Ovary (tissue), 9 donors: ENCODE measurements around the gene FLOT2. TPM values are rescaled to one million over a fixed set of nuclear protein-coding genes. Genes with fewer than 3 reads are reported as not detected.
A peak's percentile ranks its signal among the peaks of the same experiment; 100 is the strongest.
"Not testable (repeated sequence)": the region's sequence is repeated elsewhere in the genome, so short reads cannot be mapped to it uniquely, and the experiment has no call there.

Experiments
- DNase-seq, 5 donors: peaks; one replicate each; pipeline ENCODE4 v3.0.0-alpha.2; 2019 to 2020
- H3K27ac ChIP-seq, 2 donors: fragments of 200-600 bp; one replicate each; pipeline versions ENCODE4 v1.5.1 to v1.8.0; 2019 to 2022
- H3K27me3 ChIP-seq: fragments of 200-600 bp; one replicate; pipeline ENCODE4 v1.8.0; 2022
- H3K36me3 ChIP-seq: fragments of 200-600 bp; sonication (generic); one replicate; pipeline ENCODE4 v1.5.1; 2019
- H3K4me1 ChIP-seq: one replicate; pipeline ENCODE4 v1.8.1; 2013; ENCODE audit warnings: mild to moderate bottlenecking, moderate library complexity; ENCODE audit not compliant: insufficient read depth
- H3K4me3 ChIP-seq: fragments of 200-600 bp; sonication (generic); one replicate; pipeline ENCODE4 v1.5.1; 2017
- H3K9me3 ChIP-seq, 2 donors: fragments of 200-600 bp in 1 of 2; sonication (generic) in 1 of 2; one replicate each; pipeline versions ENCODE4 v1.5.1 to v1.8.1; 2013 to 2019; ENCODE audit warnings: mild to moderate bottlenecking in 1 of 2, moderate library complexity in 1 of 2
- EP300 ChIP-seq: sonication (generic); formaldehyde crosslinking; IDR thresholded peaks from one replicate; pipeline ENCODE4 v1.6.1; 2017; ENCODE audit warnings: antibody characterized with exemption
- POLR2A ChIP-seq: fragments of 450-650 bp; IDR thresholded peaks from one replicate; pipeline ENCODE4 v1.6.1; 2017; ENCODE audit warnings: antibody characterized with exemption, mild to moderate bottlenecking, moderate library complexity
- WGBS, 3 donors: extraction: QIAGEN DNeasy Blood & Tissue Kit in 1 of 3; methylation state at CpG; one replicate each; pipeline versions ENCODE4 v1.1.5 to v1.1.7; 2013 to 2017; 5-methylcytosine and 5-hydroxymethylcytosine counted together
- intact Hi-C, 4 donors: fragments of 100-400 bp; cut with DNase I; formaldehyde crosslinking; loops; one replicate each; pipeline versions ENCODE4 v1.11.0 to v1.15.1; 2022 to 2023
- polyA plus RNA-seq, 2 donors: library from polyadenylated mRNA; stranded (reverse); fragments of 200-250 nt in 1 of 2; fragments of 350-450 nt in 1 of 2; fragmentation: Illumina TruSeq in 1 of 2; extraction: RNeasy Lipid Tissue Mini Kit (QIAGEN cat#74804) in 1 of 2; gene quantifications; one replicate each; pipeline ENCODE4 v1.2.3, GENCODE V29; 2013 to 2014
- total RNA-seq, 7 donors: library from RNA; depleted of rRNA in 2 of 7; stranded (reverse); fragments of >200 nt in 2 of 7; fragmentation: NEBNext Ultra II Directional in 3 of 7; extraction: Animal tissue kit (Norgen Biotek cat#: 25700) in 3 of 7; gene quantifications; one replicate each; pipeline versions ENCODE4 v1.1.0 to v1.2.4, GENCODE V29; 2016 to 2023
- TF ChIP-seq, protein P1 (sequence below), 3 donors: fragments of 450-650 bp in 2 of 3; fragments of 200-600 bp in 1 of 3; IDR thresholded peaks; one replicate each; pipeline versions ENCODE4 v1.5.1 to v1.8.0; 2016 to 2022; ENCODE audit warnings: antibody characterized with exemption in 3 of 3, mild to moderate bottlenecking in 1 of 3
- donor health status: DM: no; HTN: no; CAD: no; lungs with moderate emphysema.
- donor health status: DM: no; HTN: no; CAD: no.
- donor health status: Bipolar disorder and iron deficiency.
- donor health status: DM: yes; HTN: yes; CAD: no.
- donor health status: DM: no; HTN: no; CAD: no.
- donor health status: DM: yes; HTN: yes; CAD: no.

Gene FLOT2
- total and polyA plus RNA-seq, 9 donors: 29.3 to 82.3 (median 72.6) TPM

GRCh38 chr17:28897769-28898526, 415 bp upstream of the FLOT2 start:
- Histone ChIP-seq H3K9me3 (no peaks in the 10 kb centered on the region), H3K4me3 (peak overlapping the region; percentile 79), H3K27ac (peak overlapping the region; percentile 76 to 88), H3K4me1 (peaks cover 7% of the 10 kb centered on the region), H3K27me3 (no peaks in the 10 kb centered on the region), H3K36me3 (no peaks in the 10 kb centered on the region)
- TF ChIP-seq POLR2A (no peak), EP300 (no peak)
- TF ChIP-seq, protein P1, sequence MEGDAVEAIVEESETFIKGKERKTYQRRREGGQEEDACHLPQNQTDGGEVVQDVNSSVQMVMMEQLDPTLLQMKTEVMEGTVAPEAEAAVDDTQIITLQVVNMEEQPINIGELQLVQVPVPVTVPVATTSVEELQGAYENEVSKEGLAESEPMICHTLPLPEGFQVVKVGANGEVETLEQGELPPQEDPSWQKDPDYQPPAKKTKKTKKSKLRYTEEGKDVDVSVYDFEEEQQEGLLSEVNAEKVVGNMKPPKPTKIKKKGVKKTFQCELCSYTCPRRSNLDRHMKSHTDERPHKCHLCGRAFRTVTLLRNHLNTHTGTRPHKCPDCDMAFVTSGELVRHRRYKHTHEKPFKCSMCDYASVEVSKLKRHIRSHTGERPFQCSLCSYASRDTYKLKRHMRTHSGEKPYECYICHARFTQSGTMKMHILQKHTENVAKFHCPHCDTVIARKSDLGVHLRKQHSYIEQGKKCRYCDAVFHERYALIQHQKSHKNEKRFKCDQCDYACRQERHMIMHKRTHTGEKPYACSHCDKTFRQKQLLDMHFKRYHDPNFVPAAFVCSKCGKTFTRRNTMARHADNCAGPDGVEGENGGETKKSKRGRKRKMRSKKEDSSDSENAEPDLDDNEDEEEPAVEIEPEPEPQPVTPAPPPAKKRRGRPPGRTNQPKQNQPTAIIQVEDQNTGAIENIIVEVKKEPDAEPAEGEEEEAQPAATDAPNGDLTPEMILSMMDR (IDR thresholded peaks at IDR 0.05): no peak
- intact Hi-C loops: loop anchor here in 1 of 4 donors (10.0 kb wide), 1 partner anchor 173 kb away; the partner anchor contains the start of genes NEK8 and TLCD1
- no peak for DNase-seq
- 23 to 30% (median 24%) methylated on average over 18 to 23 of the region's 23 CpGs for WGBS, 3 donors

DNA sequence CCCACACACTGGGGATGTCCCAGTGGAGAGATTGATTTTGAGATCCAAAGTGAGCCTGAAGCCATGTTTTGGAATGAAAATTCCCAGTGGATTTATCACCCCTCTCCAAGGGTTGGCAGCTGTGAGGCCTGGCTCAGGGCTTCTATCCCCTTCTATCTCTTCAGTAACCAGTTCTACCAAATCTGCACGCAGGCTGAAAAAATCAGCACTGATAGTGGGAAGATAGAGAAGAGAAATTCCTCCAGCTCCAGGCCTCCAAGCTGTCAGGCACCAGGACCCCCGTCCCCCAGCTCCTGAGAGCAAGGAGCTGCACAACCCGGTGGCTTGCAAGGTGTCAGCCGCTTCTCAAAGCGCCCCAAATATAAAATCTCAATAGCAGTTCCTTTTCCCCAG, 1.0 kb downstream of the FLOT2 start:
- WGBS, 3 donors: 19 to 26% (median 21%) methylated on average over 5 of the region's 5 CpGs

DNA sequence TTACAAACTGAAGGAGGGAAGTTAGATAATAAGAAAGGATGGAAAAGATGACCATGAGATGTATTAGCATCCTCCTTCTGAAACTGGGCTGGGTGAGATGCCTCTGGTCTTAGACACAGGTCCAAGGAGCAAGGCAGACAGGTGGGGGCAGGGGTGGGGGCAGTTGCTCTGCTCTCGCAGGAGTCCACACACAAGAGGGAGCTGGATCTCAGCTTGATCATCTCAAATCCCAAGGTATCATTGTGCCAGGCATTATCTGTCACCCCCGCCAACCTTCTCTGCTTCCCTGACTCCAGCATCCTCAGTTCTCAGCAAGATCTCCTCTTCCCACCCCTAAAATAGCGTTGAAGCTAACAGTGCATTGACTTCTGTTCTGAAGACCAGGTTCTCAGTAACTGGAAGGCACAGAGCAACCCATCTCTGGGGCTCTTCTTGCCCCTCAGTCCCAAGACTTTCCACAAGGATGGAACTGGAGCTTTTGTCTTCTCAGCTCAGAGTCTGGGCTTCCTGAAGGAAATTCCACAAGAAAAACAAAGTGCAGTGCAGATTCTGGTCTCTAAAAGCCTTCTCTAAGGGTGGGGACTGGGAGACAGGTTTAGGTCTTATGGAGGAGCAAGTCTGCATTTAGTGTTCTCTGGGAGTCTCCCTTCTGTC, 1.6 kb downstream of the FLOT2 start:
- TF ChIP-seq POLR2A: no peak
- TF ChIP-seq, protein P1 (IDR thresholded peaks at IDR 0.05): no peak
- no peak for TF ChIP-seq EP300
- no peaks in the 10 kb centered on the region for H3K9me3 ChIP-seq
- H3K4me3 ChIP-seq: peak overlapping the region; percentile 79
- H3K27me3 ChIP-seq: no peaks in the 10 kb centered on the region
- WGBS, 3 donors: 43 to 66% (median 47%) methylated on average over 3 of the region's 3 CpGs
- DNase-seq: peak in 1 of 5 donors; percentile 28
- intact Hi-C loops: loop anchor here in 1 of 4 donors (10.0 kb wide), 1 partner anchor 171 kb away; the partner anchor contains the start of genes NEK8 and TLCD1
- H3K27ac ChIP-seq: peak overlapping the region in 1 of 2 donors; percentile 88
- H3K36me3 ChIP-seq: no peaks in the 10 kb centered on the region
- peaks cover 7% of the 10 kb centered on the region for H3K4me1 ChIP-seq

More for the DNA sequence above, 1.0 kb downstream of the FLOT2 start:
- Histone ChIP-seq H3K9me3 (no peaks in the 10 kb centered on the region), H3K36me3 (no peaks in the 10 kb centered on the region), H3K27me3 (no peaks in the 10 kb centered on the region), H3K27ac (peak overlapping the region; percentile 76 to 88), H3K4me3 (peak overlapping the region; percentile 79), H3K4me1 (peaks cover 7% of the 10 kb centered on the region)
- no peak for DNase-seq
- TF ChIP-seq EP300: no peak
- no peak for TF ChIP-seq POLR2A
- TF ChIP-seq, protein P1 (IDR thresholded peaks at IDR 0.05): no peak
- intact Hi-C loops: loop anchor here in 1 of 4 donors (10.0 kb wide), 1 partner anchor 172 kb away; the partner anchor contains the start of genes NEK8 and TLCD1

- not testable (repeated sequence) for H3K27ac ChIP-seq, H3K4me3 ChIP-seq, H3K27me3 ChIP-seq, H3K36me3 ChIP-seq, DNase-seq, H3K4me1 ChIP-seq, H3K9me3 ChIP-seq
- WGBS, 3 donors: 88 to 92% (median 90%) methylated on average over 16 of the region's 16 CpGs
- intact Hi-C loops: loop anchor here in 1 of 4 donors (10.0 kb wide), 1 partner anchor 169 kb away; the partner anchor contains the start of genes NEK8 and TLCD1
Measured at GRCh38 chr17:28893248-28894183, 4.0 kb downstream of the FLOT2 start.
